Gastrocnemius medialis (tissue), 4 donors: ENCODE measurements around the gene TMEM54.

ENCODE experiments used
- CTCF ChIP-seq, 5 experiments: fragments of 450-650 bp in 3 of 5; fragments of 200-600 bp in 2 of 5; sonication (generic) in 2 of 5; IDR thresholded peaks in 4 of 5; conservative IDR thresholded peaks in 1 of 5; 1 replicate in 4 of 5; 2 replicates in 1 of 5; pipeline ENCODE4 v1.5.1; 2016 to 2019; ENCODE audit warnings: antibody characterized with exemption in 5 of 5, mild to moderate bottlenecking in 3 of 5, moderate library complexity in 3 of 5
- POLR2A ChIP-seq, 2 donors: fragments of 450-650 bp; IDR thresholded peaks; one replicate each; pipeline ENCODE4 v1.6.1; 2017; ENCODE audit warnings: antibody characterized with exemption in 2 of 2, mild to moderate bottlenecking in 2 of 2, moderate library complexity in 2 of 2

DNA sequence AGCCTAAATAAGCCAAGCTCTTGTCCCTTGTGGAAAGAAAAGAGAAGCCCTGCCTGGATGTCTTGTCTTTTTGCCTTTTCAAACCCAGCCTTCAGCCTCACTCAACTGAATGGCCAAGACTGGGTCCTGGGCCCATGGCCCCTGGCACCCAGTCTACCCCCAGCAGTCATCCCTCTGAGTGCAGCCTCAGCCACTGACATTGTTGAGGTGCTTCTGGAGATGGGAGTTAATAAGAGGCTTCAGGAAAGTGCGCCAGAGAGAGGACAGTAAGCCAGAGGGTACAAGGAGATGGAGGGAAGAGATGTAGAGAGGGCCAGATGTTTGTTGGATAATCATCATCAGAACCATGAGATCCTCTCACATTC, 37.3 kb downstream of the TMEM54 start:
- TF ChIP-seq CTCF (IDR thresholded peaks at IDR 0.05 in 4 of 5, conservative IDR thresholded peaks at IDR 0.05 in 1 of 5) (no peak), POLR2A (IDR thresholded peaks at IDR 0.05) (no peak)
